Heart left ventricle (tissue), 16 donors: ENCODE data around the gene SRD5A2. TPM values are rescaled to one million over a fixed set of nuclear protein-coding genes. Genes with fewer than 3 reads are reported as not detected.

Experiments used
- ATAC-seq, 4 donors: fragments of 200-7000 bp; cut with Tn5 transposase; one replicate each; pipeline ENCODE4 v1.9.1; 2020 to 2022; ENCODE audit warnings: moderate library complexity in 4 of 4, mild to moderate bottlenecking in 3 of 4, moderate number of reproducible peaks in 1 of 4
- DNase-seq, 5 donors: peaks; one replicate each; pipeline ENCODE4 v3.0.0-alpha.2; 2020
- H3K27ac ChIP-seq, 12 donors: fragments of 200-600 bp; sonication (generic) in 4 of 12; one replicate each; pipeline versions ENCODE4 v1.5.0 to v1.8.0; 2016 to 2022; ENCODE audit warnings: mild to moderate bottlenecking in 2 of 12
- H3K27me3 ChIP-seq, 9 donors: fragments of 200-600 bp; sonication (generic) in 2 of 9; one replicate each; pipeline versions ENCODE4 v1.5.1 to v1.8.0; 2016 to 2022; ENCODE audit warnings: mild to moderate bottlenecking in 3 of 9
- H3K36me3 ChIP-seq, 9 donors: fragments of 200-600 bp; sonication (generic) in 2 of 9; one replicate each; pipeline versions ENCODE4 v1.5.0 to v1.8.0; 2018 to 2022; ENCODE audit warnings: mild to moderate bottlenecking in 2 of 9
- H3K4me1 ChIP-seq, 12 donors: fragments of 200-600 bp; sonication (generic) in 4 of 12; one replicate each; pipeline versions ENCODE4 v1.5.0 to v1.8.0; 2016 to 2022; ENCODE audit warnings: mild to moderate bottlenecking in 3 of 12
- H3K4me3 ChIP-seq, 12 donors: fragments of 200-600 bp; sonication (generic) in 4 of 12; one replicate each; pipeline versions ENCODE4 v1.5.0 to v1.8.0; 2017 to 2022; ENCODE audit warnings: mild to moderate bottlenecking in 9 of 12, moderate library complexity in 4 of 12
- H3K9me3 ChIP-seq, 12 donors: fragments of 200-600 bp; sonication (generic) in 4 of 12; one replicate each; pipeline versions ENCODE4 v1.5.0 to v1.8.0; 2016 to 2022; ENCODE audit warnings: mild to moderate bottlenecking in 1 of 12
- CTCF ChIP-seq, 12 donors: fragments of 200-600 bp; sonication (generic) in 4 of 12; IDR thresholded peaks; one replicate each; pipeline versions ENCODE4 v1.5.0 to v1.8.0; 2018 to 2022; ENCODE audit warnings: antibody characterized with exemption in 12 of 12, mild to moderate bottlenecking in 5 of 12
- POLR2A ChIP-seq, 2 donors: fragments of 450-650 bp; IDR thresholded peaks; one replicate each; pipeline ENCODE4 v1.6.1; 2017; ENCODE audit warnings: antibody characterized with exemption in 2 of 2, mild to moderate bottlenecking in 2 of 2, moderate library complexity in 2 of 2
- WGBS, 4 donors: extraction: QIAGEN DNeasy Blood & Tissue Kit in 2 of 4; methylation state at CpG; one replicate each; pipeline versions ENCODE4 v1.1.5 to v1.1.7; 2013 to 2018; 5-methylcytosine and 5-hydroxymethylcytosine counted together
- intact Hi-C, 10 donors: fragments of 100-400 bp; cut with DNase I; formaldehyde crosslinking; loops; one replicate each; pipeline versions ENCODE4 v1.11.1 to v1.14.2; 2022
- long read RNA-seq, 3 donors: library from polyadenylated mRNA; unstranded; transcript quantifications; one replicate each; pipeline ENCODE4 v2.0.0, GENCODE V29; 2020 to 2021
- polyA plus RNA-seq, 2 donors: library from polyadenylated mRNA; stranded (reverse); fragments of 200-250 nt; gene quantifications; one replicate each; pipeline ENCODE4 v1.2.3, GENCODE V29; 2013
- total RNA-seq, 9 donors: library from RNA; depleted of rRNA in 2 of 9; stranded (reverse); fragments of >200 nt in 2 of 9; fragmentation: NEBNext Ultra II Directional in 3 of 9; extraction: Animal tissue kit (Norgen Biotek cat#: 25700) in 3 of 9; gene quantifications; one replicate each; pipeline versions ENCODE4 v1.1.0 to v1.2.4, GENCODE V29; 2016 to 2023
- donor health status: ischemic (EF 13 %, LVEDD 7.1; RV severe dilation, severe dysfunction).
- donor health status: healthy with polysubstance abuse.
- donor health status: DM: no; HTN: yes; CAD: no.
- donor health status: DM: no; HTN: no; CAD: no.
- donor health status: ischemic (EF 25% LVEDD 6.9; RV normal size, moderate dysfunction).
- donor health status: ischemic (EF 25% LVEDD 5.7; RV mildly dilated, moderate dysfunction).
- donor health status: healthy.
- donor health status: DM: yes; HTN: yes; CAD: no.
- donor health status: ischemic (EF 35%, LVEDD 5.7; RV mildly dilated, moderate dysfunction).
- donor health status: nonischemic (EF 11% LVEDD 7.7; RV severe dilation, severe dysfunction).
- donor health status: DM: yes; HTN: yes; CAD: no.
- donor health status: PGD.
- donor health status: ischemic (EF 29% LVEDD 5.4; RV normal size, mild dysfunction).
- donor health status: nonischemic (EF 23%, LVEDD 6.1; RV moderate dilation, normal function).

The SRD5A2 gene, protein sequence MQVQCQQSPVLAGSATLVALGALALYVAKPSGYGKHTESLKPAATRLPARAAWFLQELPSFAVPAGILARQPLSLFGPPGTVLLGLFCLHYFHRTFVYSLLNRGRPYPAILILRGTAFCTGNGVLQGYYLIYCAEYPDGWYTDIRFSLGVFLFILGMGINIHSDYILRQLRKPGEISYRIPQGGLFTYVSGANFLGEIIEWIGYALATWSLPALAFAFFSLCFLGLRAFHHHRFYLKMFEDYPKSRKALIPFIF
- not detected for total RNA-seq
- not detected for polyA plus RNA-seq
- long read RNA-seq, donor 1: 0 reads
- long read RNA-seq, donor 2: 0 reads
- long read RNA-seq, donor 3: 0 reads

DNA sequence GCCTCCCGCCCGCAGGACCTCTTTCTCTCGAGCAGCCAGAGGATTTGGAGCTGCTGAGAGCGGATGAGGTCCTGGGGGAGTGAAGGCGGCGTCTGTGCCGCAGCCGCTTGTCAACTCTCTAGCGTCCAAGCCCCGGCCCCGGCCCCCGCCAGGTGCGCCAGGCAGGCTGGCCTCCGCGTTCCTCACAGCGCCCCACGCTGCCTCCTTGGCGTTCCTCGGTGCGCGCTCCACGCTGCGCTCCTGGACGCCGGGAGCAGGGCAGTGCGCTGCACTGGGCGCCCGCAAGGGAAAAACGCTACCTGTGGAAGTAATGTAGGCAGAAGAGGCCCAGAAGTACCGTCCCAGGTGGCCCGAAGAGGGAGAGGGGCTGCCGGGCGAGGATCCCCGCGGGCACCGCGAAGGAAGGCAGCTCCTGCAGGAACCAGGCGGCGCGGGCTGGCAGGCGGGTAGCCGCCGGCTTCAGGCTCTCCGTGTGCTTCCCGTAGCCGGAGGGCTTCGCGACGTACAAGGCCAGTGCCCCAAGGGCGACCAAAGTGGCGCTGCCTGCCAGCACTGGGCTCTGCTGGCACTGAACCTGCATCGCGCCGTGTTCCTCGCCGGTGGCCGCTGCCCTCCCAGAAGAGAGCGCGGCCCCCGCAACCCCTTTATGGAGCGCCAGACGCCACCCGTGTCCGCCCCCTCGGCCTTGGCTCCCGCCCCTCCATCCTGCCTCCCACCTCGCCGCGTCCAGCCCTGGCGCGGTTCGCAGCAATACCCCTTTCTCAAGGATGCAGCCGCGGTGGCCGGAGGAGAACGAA lies at the start of gene SRD5A2:
SRD5A2 (minus strand) TSS at position 618 of the 797 bp plus-strand sequence; CDS start at position 580, 38 bp downstream.
- 2 to 3% (median 2%) methylated on average over 41 to 76 of the region's 76 CpGs for WGBS, 4 donors
- Histone ChIP-seq H3K4me3 (no peak within 1 kb of the TSS), H3K27me3 (peaks cover 0 to 52% (median 33%) of the 10 kb centered on the region in 9 donors), H3K9me3 (peaks cover 0 to 4% (median 0%) of the 10 kb centered on the region in 12 donors), H3K4me1 (peaks cover 0 to 7% (median 0%) of the 10 kb centered on the region in 12 donors), H3K27ac (no peak within 1 kb of the TSS), H3K36me3 (no peaks in the 10 kb centered on the region)
- TF ChIP-seq CTCF (IDR thresholded peaks at IDR 0.05) (no peak), POLR2A (IDR thresholded peaks at IDR 0.05) (no peak)
- ATAC-seq: no peak
- intact Hi-C loops: no loop called here
- DNase-seq: no peak

GRCh38 chr2:31606509-31606908 lies 25.8 kb upstream of the SRD5A2 start:
- peaks cover 0 to 71% (median 14%) of the 10 kb centered on the region in 12 donors for H3K9me3 ChIP-seq
- DNase-seq: no peak
- ATAC-seq: no peak
- H3K27me3 ChIP-seq: no peaks in the 10 kb centered on the region
- no peak overlapping the region for H3K27ac ChIP-seq
- TF ChIP-seq POLR2A (IDR thresholded peaks at IDR 0.05): no peak
- TF ChIP-seq CTCF (IDR thresholded peaks at IDR 0.05): no peak
- no peaks in the 10 kb centered on the region for H3K36me3 ChIP-seq
- H3K4me3 ChIP-seq: no peak overlapping the region
- WGBS, 4 donors: 75 to 80% (median 75%) methylated on average over 3 of the region's 3 CpGs
- no peaks in the 10 kb centered on the region for H3K4me1 ChIP-seq
- intact Hi-C loops: no loop called here

DNA sequence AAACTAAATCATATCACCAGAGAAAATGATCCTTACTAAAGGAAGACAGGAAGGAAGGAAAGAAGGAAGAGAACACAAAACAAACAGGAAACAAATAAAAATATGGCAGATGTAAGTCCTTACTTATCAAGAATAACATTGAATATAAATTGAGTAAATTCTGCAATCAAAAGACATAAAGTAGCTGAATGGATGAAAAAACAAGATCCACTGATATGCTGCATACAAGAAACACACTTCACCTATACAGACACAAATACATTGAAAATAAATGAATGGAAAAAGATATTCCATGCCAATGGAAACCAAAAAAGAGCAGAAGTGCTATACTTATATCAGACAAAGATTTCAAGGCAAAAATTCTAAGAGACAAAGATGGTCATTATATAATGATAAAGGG lies 18.0 kb upstream of the SRD5A2 start:
- no peak for DNase-seq
- Histone ChIP-seq H3K4me1 (no peaks in the 10 kb centered on the region), H3K27ac (no peak overlapping the region), H3K4me3 (no peak overlapping the region), H3K9me3 (peaks cover 0 to 67% (median 17%) of the 10 kb centered on the region in 12 donors), H3K36me3 (no peaks in the 10 kb centered on the region), H3K27me3 (no peaks in the 10 kb centered on the region)
- no peak for ATAC-seq
- TF ChIP-seq POLR2A (IDR thresholded peaks at IDR 0.05): no peak
- no peak for TF ChIP-seq CTCF (IDR thresholded peaks at IDR 0.05)
- intact Hi-C loops: no loop called here

DNA sequence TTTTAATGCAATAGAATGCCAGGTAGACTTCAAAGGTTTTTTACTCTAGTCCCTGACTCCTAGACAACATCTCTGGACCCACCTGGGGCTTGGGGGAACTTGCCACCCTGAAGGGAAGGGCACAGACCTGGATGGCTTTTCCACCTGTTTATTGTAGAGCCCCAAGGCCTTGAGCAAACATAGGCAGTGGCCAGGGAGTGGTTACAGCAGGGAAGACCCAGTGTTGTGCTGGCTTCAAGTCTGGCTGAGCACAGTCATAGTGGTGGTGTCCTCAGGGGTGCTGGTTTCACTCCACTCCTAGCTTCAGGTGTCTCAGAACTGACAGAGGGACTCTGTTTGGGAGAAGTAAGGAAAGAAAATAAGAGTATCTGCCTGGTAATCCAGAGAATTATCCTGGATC lies 5.5 kb upstream of the SRD5A2 start:
- Histone ChIP-seq H3K27ac (no peak overlapping the region), H3K36me3 (no peaks in the 10 kb centered on the region), H3K27me3 (peaks cover 0 to 20% (median 13%) of the 10 kb centered on the region in 9 donors), H3K9me3 (peaks cover 0 to 25% (median 0%) of the 10 kb centered on the region in 12 donors), H3K4me3 (no peak overlapping the region), H3K4me1 (no peaks in the 10 kb centered on the region)
- ATAC-seq (no peak), DNase-seq (no peak)
- intact Hi-C loops: no loop called here
- no peak for TF ChIP-seq CTCF (IDR thresholded peaks at IDR 0.05)
- no peak for TF ChIP-seq POLR2A (IDR thresholded peaks at IDR 0.05)
